Measurements from ENCODE around the gene ENPP4.
A peak's percentile ranks its signal among the peaks of the same experiment; 100 is the strongest.
"Not testable (repeated sequence)": the region's sequence is repeated elsewhere in the genome, so short reads cannot be mapped to it uniquely, and the experiment has no call there.

Gene ENPP4

DNA sequence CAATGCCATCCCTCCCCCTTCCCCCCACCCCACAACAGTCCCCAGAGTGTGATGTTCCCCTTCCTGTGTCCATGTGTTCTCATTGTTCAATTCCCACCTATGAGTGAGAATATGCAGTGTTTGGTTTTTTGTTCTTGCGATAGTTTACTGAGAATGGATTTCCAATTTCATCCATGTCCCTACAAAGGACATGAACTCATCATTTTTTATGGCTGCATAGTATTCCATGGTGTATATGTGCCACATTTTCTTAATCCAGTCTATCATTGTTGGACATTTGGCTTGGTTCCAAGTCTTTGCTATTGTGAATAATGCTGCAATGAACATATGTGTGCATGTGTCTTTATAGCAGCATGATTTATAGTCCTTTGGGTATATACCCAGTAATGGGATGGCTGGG is 1.5 kb downstream of the ENPP4 start:
- not testable (repeated sequence) for DNase-seq

- no peak for DNase-seq
These were observed 4.4 kb downstream of the ENPP4 start for GRCh38 chr6:46134216-46134615.

DNA sequence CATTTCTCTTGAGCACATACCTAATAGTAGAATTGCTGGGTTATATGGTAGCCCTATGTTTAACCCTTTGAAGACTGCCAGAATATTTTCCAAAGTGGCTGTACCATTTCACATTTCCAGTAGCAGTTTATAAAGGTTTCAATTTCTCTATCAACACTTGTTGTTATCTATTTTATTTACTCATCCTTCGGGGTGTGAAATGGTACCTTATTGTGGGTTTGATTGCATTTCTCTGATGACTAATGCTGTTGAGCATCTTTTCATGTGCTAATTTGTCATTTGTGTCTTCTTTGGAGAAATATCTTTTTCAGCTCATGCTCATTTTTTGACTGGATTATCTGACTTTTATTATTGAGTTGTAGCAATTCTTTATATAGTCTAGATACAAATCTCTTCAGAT is 5.4 kb downstream of the ENPP4 start:
- DNase-seq, result no peak

DNA sequence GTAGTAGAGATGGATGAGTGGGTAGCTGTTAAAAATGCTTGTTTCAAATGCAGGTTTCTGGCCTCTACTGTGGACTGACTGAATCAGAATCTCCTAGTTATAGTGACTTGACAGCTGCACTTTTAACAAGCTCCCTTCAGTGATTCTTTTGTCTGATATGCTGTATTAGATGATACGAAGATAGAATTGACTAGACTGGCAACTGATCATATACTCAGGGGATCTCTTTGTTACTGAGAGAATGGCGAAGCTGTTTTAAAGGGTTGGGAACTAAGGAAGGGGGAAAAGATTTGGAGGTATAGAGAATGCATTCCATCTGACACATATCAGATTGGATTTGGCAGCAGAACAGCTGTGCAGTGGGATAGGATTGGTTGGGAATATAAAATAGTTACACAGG is 7.0 kb downstream of the ENPP4 start:
- DNase-seq, result no peak

- DNase-seq, result no peak
These were observed 7.6 kb downstream of the ENPP4 start for GRCh38 chr6:46137387-46137786.

DNA sequence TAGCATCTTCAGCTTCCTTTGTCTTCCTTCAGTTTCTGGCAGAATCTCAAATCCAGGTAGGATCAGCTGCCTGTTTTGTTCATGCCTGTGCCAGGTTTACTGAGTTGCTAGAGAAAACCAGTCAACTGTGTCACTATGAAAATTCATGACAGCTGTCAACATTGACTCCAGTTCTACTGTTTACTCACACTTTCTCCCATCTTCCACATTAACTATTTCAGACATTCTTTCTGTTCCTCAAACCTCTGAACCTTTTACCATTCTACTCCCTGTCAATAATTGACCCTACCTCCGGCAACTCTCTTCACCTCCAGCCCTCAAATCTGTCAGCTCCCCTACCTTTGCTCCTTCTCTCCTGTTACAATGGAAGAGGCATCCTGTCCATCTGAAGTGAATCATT is 8.5 kb downstream of the ENPP4 start:
- DNase-seq, result no peak

DNA sequence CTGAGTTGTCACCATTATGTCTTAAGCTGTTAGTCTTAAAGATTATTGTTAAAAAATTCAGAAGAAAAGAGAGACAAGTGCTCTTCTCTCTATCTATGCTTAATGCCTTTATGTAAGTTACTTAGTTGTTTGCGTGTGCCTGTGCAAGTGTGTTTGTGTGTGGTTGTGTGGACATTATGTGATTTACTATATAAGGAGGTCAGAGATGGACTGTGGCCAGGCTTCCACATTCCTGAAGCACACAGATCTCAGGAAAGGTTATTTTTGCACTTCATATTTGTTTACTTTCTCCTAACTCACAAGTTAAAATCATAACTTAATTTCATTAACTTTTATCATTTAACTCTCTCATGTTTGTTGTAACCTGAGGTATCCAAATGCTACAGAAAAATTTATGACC is 14.5 kb downstream of the ENPP4 start:
- DNase-seq, result no peak

DNA sequence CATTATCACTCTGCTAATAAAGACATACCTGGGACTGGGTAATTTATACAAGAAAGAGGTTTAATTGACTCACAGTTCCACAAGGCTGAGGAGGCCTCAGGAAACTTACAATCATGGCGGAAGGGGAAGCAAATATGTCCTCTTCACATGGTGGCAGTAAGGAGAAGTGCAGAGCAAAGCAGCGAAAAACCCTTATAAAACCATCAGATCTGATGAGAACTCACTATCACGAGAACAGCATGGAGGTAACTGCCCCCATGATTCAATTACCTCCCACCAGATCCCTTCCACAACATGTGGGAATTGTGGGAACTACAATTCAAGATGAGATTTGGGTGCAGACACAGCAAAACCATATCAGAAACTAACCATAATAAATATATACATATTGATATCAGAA is 19.3 kb downstream of the ENPP4 start:
- not testable (repeated sequence) for DNase-seq

- DNase-seq, result no peak
These were observed 26.9 kb downstream of the ENPP4 start for GRCh38 chr6:46156701-46157100.

- DNase-seq, result no peak
These were observed 29.4 kb downstream of the ENPP4 start for GRCh38 chr6:46159229-46159628.

GRCh38 chr6:46160102-46160501 is 30.3 kb downstream of the ENPP4 start:
- no peak for DNase-seq

GRCh38 chr6:46170357-46171289 is 40.8 kb downstream of the ENPP4 start, which contains the start of gene ENPP5:
Gene ENPP5, minus strand, starts transcription at chr6:46170980. Its CDS starts 2,718 bp downstream, at chr6:46168262.
- DNase-seq, result peak; percentile 97

- no peak for DNase-seq
These were observed 42.4 kb downstream of the ENPP4 start for GRCh38 chr6:46172176-46172575.

- no peak for DNase-seq
These were observed 45.1 kb downstream of the ENPP4 start for GRCh38 chr6:46174904-46175303.

GRCh38 chr6:46175446-46175845 is 45.7 kb downstream of the ENPP4 start:
- DNase-seq, result no peak

GRCh38 chr6:46175976-46176375 is 46.2 kb downstream of the ENPP4 start:
- no peak for DNase-seq

DNA sequence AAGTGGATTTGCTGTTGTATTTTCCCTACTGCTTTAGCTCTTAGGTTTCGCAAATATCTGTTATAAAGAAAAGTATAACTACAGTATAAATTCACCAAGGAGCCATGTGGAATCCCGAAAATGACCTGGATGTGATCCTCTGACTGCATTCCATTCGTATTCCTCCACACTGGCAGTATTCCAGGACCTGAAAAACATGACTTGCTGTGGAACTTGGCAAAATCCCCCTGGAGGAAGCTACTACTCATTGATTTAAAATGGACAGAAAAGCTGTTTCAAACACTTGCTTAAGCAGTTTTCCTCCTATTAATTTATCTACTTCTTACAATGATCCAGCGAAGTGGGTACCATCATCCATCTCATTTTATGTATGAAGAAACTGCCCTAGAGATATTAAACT is 54.3 kb downstream of the ENPP4 start:
- DNase-seq, result no peak

GRCh38 chr6:46186583-46186982 is 56.8 kb downstream of the ENPP4 start:
- no peak for DNase-seq

DNA sequence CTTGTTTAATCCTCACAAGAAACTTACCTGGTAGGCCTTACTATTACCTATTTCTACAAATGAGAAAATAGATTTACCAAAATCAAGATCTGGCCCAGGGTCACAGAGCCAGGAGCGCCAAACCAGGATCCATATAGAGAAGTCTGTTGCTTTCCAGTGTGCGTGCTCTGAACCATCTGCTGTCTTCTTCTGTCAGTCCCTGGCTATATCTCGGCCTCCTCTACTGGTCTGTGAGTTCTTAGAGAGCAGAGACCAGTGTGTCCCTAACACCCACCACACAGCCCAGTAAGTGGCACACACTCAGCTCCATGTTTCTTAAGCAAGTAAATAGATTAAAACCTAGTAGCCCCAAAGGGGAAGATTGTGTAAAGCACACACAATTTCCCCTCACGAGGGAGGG is 59.9 kb downstream of the ENPP4 start:
- no peak for DNase-seq

GRCh38 chr6:46190889-46191288 is 61.1 kb downstream of the ENPP4 start:
- DNase-seq, result no peak

GRCh38 chr6:46191961-46192360 is 62.2 kb downstream of the ENPP4 start:
- no peak for DNase-seq

Measured in NCI-H748 treated with DMSO at 0.1 percent for 48 hours (cell line).